H9 (cell line): Measurements from ENCODE around the gene RNF32. TPM values are rescaled to one million over a fixed set of nuclear protein-coding genes. Genes with fewer than 3 reads are reported as not detected.

Experiments used
- DNase-seq: peaks from one replicate; pipeline ENCODE4 v3.0.0-alpha.2; 2017
- H2AFZ ChIP-seq: one replicate; pipeline ENCODE4 v1.6.1; 2013; ENCODE audit warnings: mild to moderate bottlenecking, low read length, control low read depth, moderate library complexity
- H2AK5ac ChIP-seq: 2 replicates; pipeline ENCODE4 v1.6.1; 2013; ENCODE audit warnings: low read length, control low read depth, mixed read lengths; ENCODE audit not compliant: insufficient read length
- H2BK120ac ChIP-seq: one replicate; pipeline ENCODE4 v1.6.1; 2013; ENCODE audit warnings: low read depth, mild to moderate bottlenecking, low read length, control low read depth, inconsistent platforms; ENCODE audit not compliant: poor library complexity, severe bottlenecking
- H2BK12ac ChIP-seq: 2 replicates; pipeline ENCODE4 v1.6.1; 2013; ENCODE audit warnings: low read length, control low read depth, mixed read lengths, low read depth; ENCODE audit not compliant: insufficient read length
- H2BK15ac ChIP-seq: 2 replicates; pipeline ENCODE4 v1.6.1; 2013; ENCODE audit warnings: low read depth, low read length, control low read depth
- H2BK20ac ChIP-seq: one replicate; pipeline ENCODE4 v1.6.1; 2013; ENCODE audit warnings: low read depth, mild to moderate bottlenecking, low read length, control low read depth, inconsistent platforms; ENCODE audit not compliant: poor library complexity, severe bottlenecking
- H2BK5ac ChIP-seq: 2 replicates; pipeline ENCODE4 v1.6.1; 2013; ENCODE audit warnings: low read length, control low read depth, mixed read lengths; ENCODE audit not compliant: insufficient read length
- H3K14ac ChIP-seq: 2 replicates; pipeline ENCODE4 v1.6.1; 2013; ENCODE audit warnings: low read length, control low read depth; ENCODE audit not compliant: insufficient read depth
- H3K18ac ChIP-seq: 2 replicates; pipeline ENCODE4 v1.6.1; 2013; ENCODE audit warnings: low read depth, mild to moderate bottlenecking, mixed read lengths, low read length, control low read depth; ENCODE audit not compliant: insufficient read length
- H3K23ac ChIP-seq: 2 replicates; pipeline ENCODE4 v1.6.1; 2013; ENCODE audit warnings: low read length, control low read depth, mixed read lengths, low read depth; ENCODE audit not compliant: insufficient read length
- H3K23me2 ChIP-seq: 2 replicates; pipeline ENCODE4 v1.6.1; 2013; ENCODE audit warnings: low read depth, mild to moderate bottlenecking, mixed read lengths, low read length, control low read depth; ENCODE audit not compliant: insufficient read length, poor library complexity, severe bottlenecking
- H3K27ac ChIP-seq: 2 replicates; pipeline ENCODE4 v1.5.1; 2013; ENCODE audit warnings: low read length, control low read depth, mixed read lengths, low read depth; ENCODE audit not compliant: insufficient read length
- H3K27me3 ChIP-seq: 2 replicates; pipeline ENCODE4 v1.6.1; 2013; ENCODE audit warnings: low read length, control low read depth, inconsistent platforms; ENCODE audit not compliant: insufficient read depth
- H3K4ac ChIP-seq: 2 replicates; pipeline ENCODE4 v1.6.1; 2013; ENCODE audit warnings: low read depth, mild to moderate bottlenecking, control low read depth, inconsistent platforms, low read length, moderate library complexity
- H3K4me1 ChIP-seq: 2 replicates; pipeline ENCODE4 v1.6.1; 2013; ENCODE audit warnings: low read length, control low read depth, inconsistent platforms; ENCODE audit not compliant: insufficient read depth
- H3K4me2 ChIP-seq: 2 replicates; pipeline ENCODE4 v1.6.1; 2013; ENCODE audit warnings: low read length, control low read depth, mixed read lengths; ENCODE audit not compliant: insufficient read length, insufficient read depth
- H3K56ac ChIP-seq: 2 replicates; pipeline ENCODE4 v1.6.1; 2013; ENCODE audit warnings: low read depth, mild to moderate bottlenecking, mixed read lengths, low read length, control low read depth; ENCODE audit not compliant: insufficient read length
- H3K79me1 ChIP-seq: 2 replicates; pipeline ENCODE4 v1.6.1; 2013; ENCODE audit warnings: low read depth, mild to moderate bottlenecking, moderate library complexity, low read length, control low read depth, inconsistent platforms; ENCODE audit not compliant: insufficient read depth, poor library complexity, severe bottlenecking
- H3K79me2 ChIP-seq: 2 replicates; pipeline ENCODE4 v1.6.1; 2013; ENCODE audit warnings: low read length, control low read depth, inconsistent platforms; ENCODE audit not compliant: insufficient read depth
- H3K9ac ChIP-seq: 2 replicates; pipeline ENCODE4 v1.6.1; 2013; ENCODE audit warnings: low read length, control low read depth, mixed read lengths; ENCODE audit not compliant: insufficient read length; ENCODE audit errors: extremely low read depth
- H3K9me3 ChIP-seq: one replicate; pipeline ENCODE4 v1.6.1; 2013; ENCODE audit warnings: low read depth, low read length, inconsistent platforms; ENCODE audit not compliant: control insufficient read depth
- H3T11ph ChIP-seq: one replicate; pipeline ENCODE4 v1.6.1; 2013; ENCODE audit warnings: mild to moderate bottlenecking, low read length, control low read depth, inconsistent platforms
- H4K20me1 ChIP-seq: one replicate; pipeline ENCODE4 v1.6.1; 2013; ENCODE audit not compliant: control insufficient read depth, insufficient read length, insufficient read depth
- H4K5ac ChIP-seq: 2 replicates; pipeline ENCODE4 v1.6.1; 2013; ENCODE audit warnings: low read depth, mild to moderate bottlenecking, mixed read lengths, low read length, control low read depth; ENCODE audit not compliant: insufficient read length
- H4K8ac ChIP-seq: replicated peaks from 2 replicates; pipeline ENCODE4 v1.6.1; 2013; ENCODE audit warnings: low read length, control low read depth, mixed read lengths, low read depth; ENCODE audit not compliant: insufficient read length
- H4K91ac ChIP-seq: 2 replicates; pipeline ENCODE4 v1.6.1; 2013; ENCODE audit warnings: low read depth, mild to moderate bottlenecking, moderate library complexity, mixed read lengths, low read length, control low read depth; ENCODE audit not compliant: insufficient read length
- H3K27ac Mint-ChIP-seq, 3 experiments: 2 replicates in 2 of 3; 3 replicates in 1 of 3; pipeline ENCODE4 v1.8.0; 2020 to 2021; ENCODE audit warnings: mixed read lengths in 3 of 3, mild to moderate bottlenecking in 1 of 3, moderate library complexity in 1 of 3
- H3K27me3 Mint-ChIP-seq: 2 replicates; pipeline ENCODE4 v1.8.0; 2021; ENCODE audit warnings: low read depth, mild to moderate bottlenecking, moderate library complexity, mixed read lengths
- H3K36me3 Mint-ChIP-seq, 3 experiments: 2 replicates in 2 of 3; 3 replicates in 1 of 3; pipeline ENCODE4 v1.8.0; 2020 to 2021; ENCODE audit warnings: low read depth in 3 of 3, mixed read lengths in 3 of 3; ENCODE audit not compliant: insufficient read depth in 1 of 3
- H3K4me1 Mint-ChIP-seq, 2 experiments: 2 replicates each; pipeline ENCODE4 v1.8.0; 2020; ENCODE audit warnings: mixed read lengths in 2 of 2
- H3K4me3 Mint-ChIP-seq, 2 experiments: 2 replicates in 1 of 2; 3 replicates in 1 of 2; pipeline ENCODE4 v1.8.0; 2020 to 2021; ENCODE audit warnings: mild to moderate bottlenecking in 2 of 2, mixed read lengths in 2 of 2, moderate library complexity in 1 of 2
- H3K9me3 Mint-ChIP-seq, 2 experiments: 2 replicates in 1 of 2; 3 replicates in 1 of 2; pipeline ENCODE4 v1.8.0; 2020; ENCODE audit warnings: mild to moderate bottlenecking in 2 of 2, mixed read lengths in 2 of 2, moderate library complexity in 1 of 2
- total RNA-seq: library from RNA; stranded (reverse); gene quantifications from 2 replicates; pipeline ENCODE4 v1.2.1, GENCODE V29; 2021
- TF ChIP-seq, protein P1 (sequence below): fragments of 200-600 bp; sonication (generic); conservative IDR thresholded peaks from 3 replicates; pipeline ENCODE4 v1.8.0; 2021; ENCODE audit warnings: antibody characterized with exemption, mild to moderate bottlenecking

RNF32 gene
- total RNA-seq, 1 experiment from 2014 or later, result 0.90 TPM

DNA sequence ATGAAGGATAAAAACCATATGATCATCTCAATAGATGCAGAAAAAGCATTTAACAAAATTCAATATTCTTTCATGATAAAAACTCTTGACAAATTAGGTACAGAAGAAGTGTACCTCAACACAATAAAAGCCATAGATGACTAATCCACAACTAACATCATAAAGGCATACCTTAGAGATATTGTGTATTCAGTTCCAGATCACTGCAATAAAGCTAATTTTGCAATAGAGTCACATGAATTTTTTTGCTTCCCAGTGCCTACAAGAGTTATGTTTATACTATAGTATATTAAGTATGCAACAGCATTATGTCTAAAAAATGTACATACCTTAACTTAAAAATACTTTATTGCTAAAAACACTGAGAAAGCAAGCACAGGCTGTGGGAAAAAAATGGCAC lies 18.9 kb upstream of the RNF32 start:
- no peak overlapping the region for H2BK120ac ChIP-seq
- 0 out of 2 replicates have a peak, but pooled peaks cover 11% of the 10 kb centered on the region for H3K4me1 ChIP-seq
- no peak overlapping the region for H3K56ac ChIP-seq
- Mint-ChIP-seq H3K4me1 (peaks cover 39 to 43% of the 10 kb centered on the region in 2 experiments), H3K4me3 (no peak overlapping the region), H3K9me3 (peaks cover 11% of the 10 kb centered on the region in 2 experiments), H3K27ac (no peak overlapping the region; a peak in 1 of 7 replicates), H3K36me3 (peaks cover 5 to 14% (median 7%) of the 10 kb centered on the region in 3 experiments; a peak in 6 of 7 replicates), H3K27me3 (peaks cover 19% of the 10 kb centered on the region)
- H4K8ac ChIP-seq, result no peak overlapping the region
- TF ChIP-seq, protein P1, sequence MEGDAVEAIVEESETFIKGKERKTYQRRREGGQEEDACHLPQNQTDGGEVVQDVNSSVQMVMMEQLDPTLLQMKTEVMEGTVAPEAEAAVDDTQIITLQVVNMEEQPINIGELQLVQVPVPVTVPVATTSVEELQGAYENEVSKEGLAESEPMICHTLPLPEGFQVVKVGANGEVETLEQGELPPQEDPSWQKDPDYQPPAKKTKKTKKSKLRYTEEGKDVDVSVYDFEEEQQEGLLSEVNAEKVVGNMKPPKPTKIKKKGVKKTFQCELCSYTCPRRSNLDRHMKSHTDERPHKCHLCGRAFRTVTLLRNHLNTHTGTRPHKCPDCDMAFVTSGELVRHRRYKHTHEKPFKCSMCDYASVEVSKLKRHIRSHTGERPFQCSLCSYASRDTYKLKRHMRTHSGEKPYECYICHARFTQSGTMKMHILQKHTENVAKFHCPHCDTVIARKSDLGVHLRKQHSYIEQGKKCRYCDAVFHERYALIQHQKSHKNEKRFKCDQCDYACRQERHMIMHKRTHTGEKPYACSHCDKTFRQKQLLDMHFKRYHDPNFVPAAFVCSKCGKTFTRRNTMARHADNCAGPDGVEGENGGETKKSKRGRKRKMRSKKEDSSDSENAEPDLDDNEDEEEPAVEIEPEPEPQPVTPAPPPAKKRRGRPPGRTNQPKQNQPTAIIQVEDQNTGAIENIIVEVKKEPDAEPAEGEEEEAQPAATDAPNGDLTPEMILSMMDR, result no peak
- no peak overlapping the region for H3K23ac ChIP-seq
- H2AFZ ChIP-seq, result no peak overlapping the region
- H2BK15ac ChIP-seq, result no peak overlapping the region
- no peak for DNase-seq
- H2AK5ac ChIP-seq, result no peak overlapping the region
- H3K27me3 ChIP-seq, result peaks cover 3% of the 10 kb centered on the region; the same call in 1 of the 2 replicates
- H2BK20ac ChIP-seq, result no peak overlapping the region
- H3K4me2 ChIP-seq, result no peak overlapping the region
- H2BK5ac ChIP-seq, result no peak overlapping the region
- H3K14ac ChIP-seq, result no peak overlapping the region
- no peak overlapping the region for H3T11ph ChIP-seq
- H2BK12ac ChIP-seq, result no peak overlapping the region
- no peak overlapping the region for H3K4ac ChIP-seq
- 0 out of 2 replicates have a peak, but pooled peaks cover 1% of the 10 kb centered on the region for H3K79me2 ChIP-seq
- H3K18ac ChIP-seq, result no peak overlapping the region
- no peaks in the 10 kb centered on the region for H4K20me1 ChIP-seq
- no peak overlapping the region for H3K27ac ChIP-seq
- H4K5ac ChIP-seq, result no peak overlapping the region
- H3K79me1 ChIP-seq, result no peaks in the 10 kb centered on the region
- H3K9me3 ChIP-seq, result no peaks in the 10 kb centered on the region
- no peaks in the 10 kb centered on the region for H3K23me2 ChIP-seq
- no peak overlapping the region for H4K91ac ChIP-seq
- no peak overlapping the region for H3K9ac ChIP-seq
